Hematopoietic multipotent progenitor cell treated with erythropoietin and hydrocortisone succinate and interleukin-3 and kit ligand, for 8 days (in vitro differentiated cells): ENCODE data around the gene TUSC7.

ENCODE experiments used
- DNase-seq: peaks from one replicate; pipeline ENCODE4 v3.0.0-alpha.2; 2015

TUSC7 gene

DNA sequence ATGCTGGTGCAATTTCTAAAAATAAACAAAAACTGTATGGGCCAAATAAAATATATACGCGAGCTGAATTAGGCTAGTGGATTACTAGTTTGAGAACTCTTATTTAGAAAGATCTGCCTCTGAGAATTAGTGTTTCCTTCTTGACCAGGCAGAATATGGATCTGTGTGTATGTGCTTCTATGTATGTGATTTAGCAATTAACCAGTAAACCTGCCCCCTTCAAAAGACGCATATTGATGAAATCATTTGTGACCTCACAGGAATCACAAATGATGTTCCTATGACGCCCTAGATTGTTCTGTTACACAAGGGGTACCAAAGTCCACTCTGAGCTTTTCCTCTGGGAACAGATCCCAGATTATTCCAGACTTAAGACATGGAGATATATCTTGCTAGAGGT lies at the start of gene TUSC7:
Gene TUSC7, plus strand, starts transcription at position 301 of the 400 bp plus-strand sequence.
- no peak for DNase-seq

DNA sequence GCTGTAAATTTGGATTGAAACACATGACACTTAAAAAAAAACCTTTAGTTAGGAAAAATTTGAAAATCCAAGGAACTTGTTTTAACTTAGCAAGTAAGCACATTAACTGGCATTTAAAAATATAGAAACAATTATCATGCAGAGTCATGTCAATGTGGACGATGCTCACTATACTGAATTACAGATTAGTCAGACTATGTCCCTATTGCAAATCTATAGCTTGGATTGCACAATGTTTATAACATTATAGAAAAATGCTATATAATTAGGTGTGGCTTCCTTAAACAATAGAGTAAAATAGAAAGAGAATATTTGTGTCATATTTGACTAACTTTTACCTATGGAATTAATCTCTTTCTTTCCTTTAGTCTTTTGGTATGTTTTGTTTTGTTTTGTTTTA lies 48.4 kb upstream of the TUSC7 start:
- DNase-seq = no peak

DNA sequence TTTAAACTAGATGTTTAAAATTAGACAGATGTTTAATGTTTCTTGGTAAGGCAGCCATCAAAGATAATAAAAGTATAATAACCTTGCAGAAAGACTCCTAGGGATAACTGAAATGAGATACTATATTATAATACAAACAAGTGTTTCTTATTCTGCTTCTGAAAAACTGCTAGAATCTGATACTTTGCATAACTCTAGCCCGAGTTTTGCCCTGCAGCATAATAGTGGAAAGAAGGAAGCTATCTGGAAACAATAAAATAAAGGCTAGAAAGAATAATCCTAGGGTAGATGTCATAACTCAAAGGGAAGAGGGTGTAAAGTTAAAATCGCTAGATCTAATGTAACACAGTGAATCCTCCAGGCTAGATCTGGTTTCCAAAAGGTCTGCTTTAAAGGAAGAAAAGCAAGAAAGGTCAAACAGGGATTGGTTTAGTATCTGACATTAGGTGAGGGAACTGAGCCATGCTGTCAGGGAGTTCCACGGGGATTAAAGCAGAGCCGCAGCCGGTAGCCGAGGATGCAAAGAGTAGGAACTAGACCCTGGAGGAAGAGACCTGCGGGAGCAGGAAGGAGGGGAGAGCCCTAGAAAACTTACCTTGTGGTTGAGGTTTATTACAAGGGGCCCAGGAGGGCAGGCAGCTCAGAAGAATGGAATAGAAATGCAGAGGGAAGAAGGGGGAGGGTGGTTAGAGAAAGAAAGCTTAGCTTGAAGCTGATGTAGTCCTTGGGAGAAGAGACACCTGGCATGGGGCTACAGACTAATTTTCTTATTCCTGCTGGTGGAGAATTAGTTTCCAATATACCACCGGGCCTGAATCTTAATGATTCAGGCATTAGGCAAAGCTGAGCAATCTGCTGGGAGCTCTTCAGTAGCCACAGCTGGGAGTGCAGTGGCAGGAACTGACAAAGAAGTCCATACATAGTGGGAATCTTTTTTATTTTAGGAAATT lies 46.1 kb upstream of the TUSC7 start:
- DNase-seq = no peak

DNA sequence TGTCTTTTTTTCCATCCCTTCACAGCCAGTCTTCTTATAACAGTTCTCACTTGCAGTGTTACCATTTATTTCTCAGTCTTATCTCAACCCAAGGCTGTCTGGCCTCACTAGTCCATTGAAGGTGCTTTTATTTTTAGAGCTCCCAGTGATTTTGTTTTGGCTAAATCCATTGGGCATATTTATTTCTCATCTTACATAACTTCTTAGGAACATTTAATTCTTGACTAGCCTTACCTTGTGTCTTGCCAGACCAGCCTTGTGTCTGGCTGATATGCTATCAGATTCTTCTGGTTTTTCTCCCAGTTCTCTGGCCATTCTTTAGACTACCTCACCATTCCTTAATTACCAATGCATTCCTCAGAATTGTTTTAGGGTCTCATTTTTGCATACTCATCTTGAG lies 42.3 kb upstream of the TUSC7 start:
- no peak for DNase-seq

DNA sequence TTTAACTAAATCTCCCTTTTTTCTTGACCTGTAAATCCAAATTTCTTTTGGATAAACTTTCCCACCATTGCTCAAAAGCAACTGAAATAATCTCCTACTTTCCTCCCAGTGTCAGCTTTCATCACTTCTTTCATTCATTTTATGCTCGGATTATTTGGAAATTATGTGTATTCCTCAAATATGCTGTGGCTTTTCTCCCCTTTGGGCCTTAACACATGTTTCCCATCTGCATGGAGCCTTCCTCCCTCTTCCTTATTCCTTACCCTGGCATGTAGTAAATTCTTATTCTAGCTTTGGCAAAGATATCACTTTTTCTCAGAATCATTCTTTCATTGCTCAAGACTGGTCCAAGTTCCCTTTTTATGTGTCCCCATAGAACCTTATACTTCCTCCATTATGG lies 41.8 kb upstream of the TUSC7 start:
- DNase-seq = no peak

DNA sequence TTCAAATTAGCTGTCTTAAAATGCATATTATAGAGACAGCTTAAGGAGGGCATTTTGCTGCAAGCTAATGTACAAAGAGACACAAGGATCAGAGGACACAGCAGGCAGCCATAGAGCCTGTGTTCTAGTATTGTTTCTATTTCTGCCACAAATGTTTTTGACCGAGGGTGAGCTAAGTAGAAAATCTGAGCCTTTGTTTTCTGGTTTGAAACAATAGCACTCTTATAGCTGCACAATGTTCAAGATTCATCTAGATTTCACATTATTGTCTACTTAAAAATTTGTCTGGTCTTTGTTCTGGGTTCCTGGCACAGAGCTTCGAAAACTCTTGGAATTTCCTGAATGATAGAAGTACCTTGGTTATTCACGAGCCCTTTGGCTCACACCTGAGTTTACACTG lies 40.0 kb upstream of the TUSC7 start:
- DNase-seq = no peak

DNA sequence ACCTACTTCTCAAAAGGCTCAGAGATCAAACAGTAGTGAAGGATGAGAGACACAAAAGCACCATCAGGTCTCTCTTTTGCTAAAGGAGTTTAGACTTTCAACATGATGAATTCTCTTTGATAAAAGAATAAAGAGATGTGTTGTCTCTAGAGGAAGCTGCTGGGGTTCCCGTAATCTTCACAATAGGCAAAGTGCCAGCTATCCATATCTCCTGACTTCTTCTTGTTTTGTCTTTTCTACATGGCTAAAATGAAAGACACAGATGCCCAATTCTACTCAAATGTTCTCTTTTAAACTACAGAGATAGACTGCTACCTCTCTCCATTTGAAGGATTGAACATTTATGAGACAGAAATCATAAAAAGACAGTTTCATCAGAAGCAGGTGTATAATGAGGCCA lies 38.4 kb upstream of the TUSC7 start:
- DNase-seq = no peak

DNA sequence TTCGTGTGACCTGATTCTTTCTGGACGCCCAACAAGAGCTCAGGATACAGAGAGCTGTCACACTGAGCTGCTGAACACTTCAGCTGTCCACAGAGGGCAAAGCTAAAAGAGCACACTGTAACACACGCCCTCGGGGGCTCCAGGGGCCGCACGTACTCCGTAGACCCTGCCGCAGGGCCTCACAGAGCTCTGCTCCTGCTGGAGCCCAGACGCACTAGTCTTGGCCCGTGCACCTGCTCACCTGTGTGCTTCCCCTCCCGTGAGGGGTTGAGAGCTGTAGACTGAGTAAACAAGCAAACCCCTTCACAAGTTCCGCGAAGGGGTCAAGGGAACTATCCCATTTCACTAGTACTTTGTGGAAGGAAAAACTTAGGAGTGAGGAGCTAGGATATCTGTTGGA lies 30.7 kb upstream of the TUSC7 start:
- no peak for DNase-seq

DNA sequence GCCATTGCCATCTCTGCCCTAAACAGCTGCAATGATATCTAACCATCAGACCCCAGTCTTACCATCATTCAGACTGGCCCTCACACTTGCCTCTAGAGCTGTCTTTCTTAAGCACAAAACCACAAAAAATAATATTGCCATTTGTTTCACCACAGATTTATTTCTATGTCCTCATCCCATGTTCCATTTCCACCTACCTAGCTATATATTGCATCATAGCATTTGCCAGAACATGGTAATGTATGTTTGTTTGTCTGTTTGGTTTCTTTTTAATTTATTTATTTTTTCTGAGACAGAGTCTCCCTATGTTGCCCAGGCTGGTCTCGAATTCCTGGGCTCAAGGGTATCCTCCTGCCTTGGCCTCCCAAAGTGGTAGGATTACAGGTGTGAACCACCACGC lies 18.5 kb upstream of the TUSC7 start:
- no peak for DNase-seq

DNA sequence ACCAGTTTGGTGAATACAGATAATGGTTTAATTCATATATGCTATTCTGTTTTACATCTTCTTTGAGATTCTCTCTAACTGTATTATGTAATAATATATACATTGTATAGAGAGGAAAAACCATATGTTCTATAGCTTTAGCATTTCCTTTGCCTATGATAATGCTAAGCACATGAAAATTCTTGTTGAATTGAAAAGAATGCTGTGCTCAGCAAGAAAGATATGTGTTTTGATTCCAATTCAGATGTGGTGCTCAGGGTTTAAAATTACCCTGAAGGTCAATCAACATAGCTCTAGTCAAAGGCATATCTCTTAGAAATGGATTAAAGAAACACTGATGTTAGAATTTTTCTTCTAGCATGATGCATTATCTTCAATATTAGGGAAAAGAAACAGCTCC lies 8.5 kb upstream of the TUSC7 start:
- no peak for DNase-seq

DNA sequence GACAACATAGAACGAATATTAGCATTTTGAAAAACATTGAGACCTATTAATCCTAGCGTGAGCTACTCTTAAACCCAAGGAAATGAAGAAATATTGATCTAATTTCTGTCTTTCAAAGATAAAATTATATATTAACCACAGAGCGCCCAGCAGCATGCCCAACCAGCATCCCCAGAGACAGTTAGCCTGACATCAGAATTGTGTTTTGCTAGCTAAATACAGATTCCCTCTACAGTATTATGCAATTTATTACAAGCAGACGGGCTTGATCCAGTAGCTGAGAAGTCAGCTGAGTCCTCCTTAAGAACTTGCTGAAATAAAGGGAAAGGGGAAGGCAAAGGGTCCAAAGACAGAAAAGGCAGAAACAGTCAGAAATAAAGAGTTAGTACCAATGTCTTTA lies 7.2 kb upstream of the TUSC7 start:
- DNase-seq = no peak

DNA sequence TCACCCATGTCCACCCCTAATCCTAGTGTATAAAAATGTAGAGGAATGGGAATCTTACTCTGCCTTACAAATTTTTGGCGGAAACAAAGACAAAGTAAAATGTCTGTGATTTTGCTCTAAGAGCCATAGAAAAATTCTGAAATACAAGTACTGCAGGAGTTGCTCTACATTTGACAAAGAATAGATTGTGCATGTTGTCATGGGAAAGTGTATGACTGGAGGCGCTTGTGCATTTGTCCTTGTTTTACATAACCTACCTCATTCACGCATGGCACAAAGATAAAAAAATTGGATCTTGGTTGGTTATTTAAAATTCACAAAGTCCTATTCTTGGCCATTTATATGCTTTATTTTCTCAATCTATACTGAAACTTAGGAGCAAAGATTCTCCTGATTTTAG lies 2.0 kb upstream of the TUSC7 start:
- no peak for DNase-seq

DNA sequence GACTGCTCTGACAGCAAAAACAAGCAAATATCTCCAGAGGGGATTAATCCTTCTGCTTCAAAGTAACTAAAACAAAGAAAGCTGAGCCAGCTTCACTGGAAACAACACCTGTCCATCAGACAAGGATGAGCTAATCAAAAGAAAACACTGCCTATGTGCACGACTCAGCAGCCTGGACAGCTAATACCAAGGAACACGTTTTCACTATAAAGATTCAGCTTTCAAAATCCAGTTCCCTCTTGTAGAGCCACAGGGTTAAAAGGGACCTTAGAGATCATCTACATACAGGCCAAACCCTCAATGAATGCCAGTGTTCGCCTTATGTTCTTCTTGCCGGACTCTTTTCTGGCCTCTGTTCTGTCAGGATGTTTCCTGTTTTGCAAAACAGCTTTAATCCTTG lies 6.9 kb downstream of the TUSC7 start:
- no peak for DNase-seq

DNA sequence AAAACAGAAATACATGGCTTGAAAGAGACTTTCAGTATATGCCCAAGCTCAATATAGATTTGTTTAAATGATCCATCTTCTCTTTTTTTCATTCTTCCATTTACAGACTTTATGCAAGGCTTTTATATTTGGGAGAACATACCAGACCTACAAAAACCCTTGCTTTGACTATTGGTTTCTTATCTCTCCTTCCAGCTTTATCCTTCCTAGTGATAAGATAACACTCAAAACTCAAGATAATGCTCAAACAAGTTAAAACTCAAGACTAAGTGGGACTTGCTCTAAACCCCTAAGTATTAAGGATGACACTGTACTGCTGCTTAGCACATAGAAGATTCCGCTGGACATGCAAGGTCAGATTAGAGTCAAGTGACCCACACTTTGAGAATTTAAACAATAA lies 8.0 kb downstream of the TUSC7 start:
- no peak for DNase-seq

DNA sequence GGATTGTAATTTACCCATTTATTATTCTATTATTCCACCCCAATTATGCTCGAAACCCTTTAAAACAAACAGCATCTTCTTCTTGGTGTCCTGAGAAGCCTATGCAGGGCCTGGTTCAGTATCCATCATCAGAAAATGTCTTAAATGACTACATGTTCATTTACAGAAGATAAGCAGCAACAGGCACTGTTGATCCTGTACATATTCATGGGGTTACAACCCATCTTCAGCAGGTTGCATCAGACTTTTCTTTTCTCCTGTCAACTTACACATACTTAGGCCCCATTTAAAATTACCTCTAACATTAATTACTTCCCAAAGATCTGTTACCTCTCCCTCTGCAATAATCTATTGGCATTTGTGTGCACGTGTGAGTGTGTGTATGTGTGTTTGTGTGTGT lies 18.9 kb downstream of the TUSC7 start:
- no peak for DNase-seq

DNA sequence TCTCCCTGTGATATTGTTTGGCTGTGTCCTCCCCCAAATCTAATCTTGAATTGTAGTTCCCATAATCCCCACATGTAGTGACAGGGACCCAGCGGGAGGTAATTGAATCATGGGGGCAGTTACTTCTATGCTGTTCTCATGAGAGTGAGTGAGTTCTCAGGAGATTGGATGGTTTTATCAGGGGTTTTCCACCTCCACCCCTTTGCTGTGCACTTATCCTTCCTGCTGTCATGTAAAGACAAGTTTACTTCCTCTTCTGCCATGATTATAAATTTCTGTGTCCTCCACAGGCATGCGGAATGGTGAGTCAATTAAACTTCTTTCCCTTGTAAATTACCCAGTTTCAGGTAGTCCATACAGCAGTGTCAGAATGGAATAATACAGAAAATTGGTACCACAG lies 24.7 kb downstream of the TUSC7 start:
- no peak for DNase-seq

DNA sequence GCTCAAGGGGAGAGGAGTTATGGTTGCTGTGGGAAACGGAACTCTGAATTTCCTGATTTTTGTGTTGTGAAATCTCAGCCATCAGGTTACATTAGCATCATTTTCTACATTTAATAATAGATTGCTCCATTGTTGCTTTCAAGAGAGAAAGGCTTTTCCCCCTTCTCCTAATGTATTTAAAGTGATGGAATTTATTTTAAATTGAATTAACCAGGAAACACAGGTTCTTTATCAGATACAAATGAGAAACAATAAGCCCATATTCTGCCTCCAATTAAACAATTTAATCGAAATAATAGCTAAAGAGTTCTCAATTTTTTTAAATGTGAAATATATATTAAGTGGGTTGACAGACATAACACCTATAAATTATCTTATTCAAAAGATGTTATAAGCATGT lies 30.1 kb downstream of the TUSC7 start:
- no peak for DNase-seq

DNA sequence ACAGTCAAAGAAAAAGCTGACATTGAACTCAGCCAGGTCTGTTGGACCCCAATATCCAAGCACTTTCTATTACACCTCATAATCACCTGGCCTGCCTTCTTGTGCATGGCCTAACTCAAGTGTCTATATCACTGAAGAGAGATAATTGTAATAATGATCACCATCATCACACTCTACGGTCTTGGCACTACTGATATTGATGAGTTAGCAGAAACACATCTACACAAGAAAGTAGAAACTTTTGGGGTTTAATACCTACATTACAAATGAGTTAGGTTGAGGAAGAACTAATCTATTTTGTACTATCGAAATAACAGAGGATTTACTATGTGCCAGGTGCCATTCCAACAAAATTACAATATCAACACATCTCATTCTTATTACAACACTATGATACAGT lies 30.7 kb downstream of the TUSC7 start:
- no peak for DNase-seq

DNA sequence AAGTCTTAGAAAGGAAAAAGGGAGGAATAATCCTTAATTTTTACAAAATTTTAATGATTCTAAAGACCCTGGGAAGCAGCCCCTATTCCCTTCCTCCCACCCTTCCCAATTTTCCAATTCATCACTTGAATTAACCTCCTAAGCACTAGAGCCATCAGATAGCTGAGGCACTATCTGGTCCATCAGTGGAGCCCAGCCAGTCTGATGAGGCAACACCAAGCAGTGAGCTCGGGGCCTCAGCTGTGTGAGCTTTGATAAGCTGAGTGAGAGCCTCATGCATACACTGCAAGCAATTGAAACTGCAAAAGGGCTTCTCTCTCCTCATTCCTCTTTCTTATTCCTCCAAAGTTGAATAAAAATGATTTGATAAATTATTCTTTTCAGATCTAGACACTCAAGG lies 31.9 kb downstream of the TUSC7 start:
- DNase-seq = no peak

DNA sequence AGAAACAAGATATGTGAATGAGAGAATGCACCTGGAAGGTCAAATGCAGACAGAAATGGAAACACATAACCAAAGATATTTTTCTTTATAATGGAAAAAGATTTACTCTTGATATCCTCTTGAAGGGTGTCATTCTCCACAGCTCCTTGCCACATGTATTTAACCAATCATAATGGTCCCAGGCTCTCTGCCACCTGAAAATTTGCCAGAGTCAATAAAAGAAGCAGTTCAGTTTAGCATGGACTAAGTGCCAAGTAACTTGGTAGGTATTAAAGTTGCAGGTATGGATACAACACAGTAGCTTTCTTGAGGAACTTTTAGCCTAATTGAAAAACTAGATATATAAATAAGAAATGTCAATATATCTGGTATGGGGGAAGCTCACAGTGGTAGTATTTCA lies 33.5 kb downstream of the TUSC7 start:
- no peak for DNase-seq

DNA sequence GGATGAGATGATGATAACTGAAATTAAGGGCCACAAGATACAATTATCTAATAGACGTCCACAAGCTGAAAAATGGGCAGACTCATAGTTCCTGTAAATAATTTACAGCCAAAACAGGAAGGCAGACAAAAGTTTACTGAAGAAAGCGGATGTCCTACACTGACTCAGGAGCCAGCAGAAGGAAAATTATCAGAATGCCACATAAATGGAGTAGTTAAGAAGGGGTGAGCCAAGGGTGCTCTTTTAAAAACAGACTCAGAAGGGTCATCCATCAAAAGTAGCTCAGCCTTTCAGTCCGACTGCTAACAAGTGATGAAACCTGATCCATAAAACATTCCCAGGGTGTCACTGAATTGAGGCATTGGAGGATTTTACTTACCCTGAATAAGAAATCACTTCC lies 39.8 kb downstream of the TUSC7 start:
- DNase-seq = no peak

DNA sequence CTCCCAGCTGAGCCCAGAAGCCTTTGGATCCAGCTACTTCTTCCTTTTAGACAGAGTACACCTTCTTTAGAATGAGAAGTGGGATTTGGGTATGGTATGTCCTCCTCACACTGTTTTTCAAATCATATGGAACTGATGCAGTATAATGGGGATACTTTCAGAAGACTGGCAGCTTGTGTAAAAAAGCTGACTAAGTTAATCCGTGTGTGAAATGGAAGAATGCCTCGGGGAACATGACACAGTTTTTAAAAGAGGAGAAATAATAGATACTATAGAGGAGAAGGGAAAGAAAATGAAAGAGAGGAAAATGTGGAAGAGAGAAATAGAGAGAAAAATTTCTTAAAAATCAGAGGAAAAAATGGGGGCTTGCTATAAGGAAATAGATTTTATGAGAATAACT lies 47.7 kb downstream of the TUSC7 start:
- DNase-seq = no peak

DNA sequence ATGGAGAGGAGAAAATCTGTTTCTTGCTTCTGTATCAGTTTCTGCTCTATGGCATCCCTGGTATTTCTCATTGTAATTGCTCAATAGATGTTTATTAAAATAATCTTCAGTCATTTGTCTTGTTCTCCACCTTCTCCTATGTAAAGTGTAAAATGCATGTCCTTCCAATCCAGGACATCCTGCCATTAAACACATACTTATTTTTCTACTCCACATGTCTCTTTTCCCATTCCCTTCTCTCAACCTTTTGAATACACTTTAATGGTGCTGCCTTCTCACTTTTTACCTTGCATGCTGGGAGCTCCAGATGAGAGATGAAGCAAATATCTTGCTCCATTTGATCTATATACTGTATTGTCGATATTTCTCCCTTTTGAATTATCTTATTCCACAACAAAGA lies 49.7 kb downstream of the TUSC7 start:
- no peak for DNase-seq
